HG03159 (cell line): Measurements from ENCODE around the gene TBC1D14.
"Not testable (repeated sequence)": the region's sequence is repeated elsewhere in the genome, so short reads cannot be mapped to it uniquely, and the experiment has no call there.

Experiments
- ATAC-seq: cut with Tn5 transposase; IDR thresholded peaks from one replicate; pipeline ENCODE4 v1.9.1; 2021; ENCODE audit warnings: mild to moderate bottlenecking, moderate library complexity; ENCODE audit not compliant: unreplicated experiment

Gene TBC1D14

GRCh38 chr4:6969826-6970800 lies 60.5 kb downstream of the TBC1D14 start:
- ATAC-seq = peak; percentile 77

- no peak for ATAC-seq
Observed at GRCh38 chr4:6971536-6972374, 62.1 kb downstream of the TBC1D14 start.

GRCh38 chr4:6972375-6972650 lies 62.7 kb downstream of the TBC1D14 start:
- ATAC-seq = no peak

- ATAC-seq = no peak
Observed at GRCh38 chr4:6972911-6973310, 63.3 kb downstream of the TBC1D14 start.

- ATAC-seq = peak; percentile 44
Observed at GRCh38 chr4:6974138-6974848, 64.7 kb downstream of the TBC1D14 start.

DNA sequence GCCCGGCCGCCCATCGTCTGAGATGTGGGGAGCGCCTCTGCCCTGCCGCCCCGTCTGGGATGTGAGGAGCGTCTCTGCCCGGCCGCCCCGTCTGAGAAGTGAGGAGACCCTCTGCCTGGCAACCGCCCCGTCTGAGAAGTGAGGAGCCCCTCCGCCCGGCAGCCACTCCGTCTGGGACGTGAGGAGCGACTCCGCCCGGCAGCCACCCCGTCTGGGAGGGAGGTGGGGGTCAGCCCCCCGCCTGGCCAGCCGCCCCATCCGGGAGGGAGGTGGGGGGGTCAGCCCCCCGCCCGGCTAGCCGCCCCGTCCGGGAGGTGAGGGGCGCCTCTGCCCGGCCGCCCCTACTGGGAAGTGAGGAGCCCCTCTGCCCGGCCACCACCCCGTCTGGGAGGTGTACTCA lies 68.2 kb downstream of the TBC1D14 start:
- ATAC-seq = not testable (repeated sequence)

- ATAC-seq = no peak
Observed at GRCh38 chr4:6983544-6984142, 74.0 kb downstream of the TBC1D14 start.

DNA sequence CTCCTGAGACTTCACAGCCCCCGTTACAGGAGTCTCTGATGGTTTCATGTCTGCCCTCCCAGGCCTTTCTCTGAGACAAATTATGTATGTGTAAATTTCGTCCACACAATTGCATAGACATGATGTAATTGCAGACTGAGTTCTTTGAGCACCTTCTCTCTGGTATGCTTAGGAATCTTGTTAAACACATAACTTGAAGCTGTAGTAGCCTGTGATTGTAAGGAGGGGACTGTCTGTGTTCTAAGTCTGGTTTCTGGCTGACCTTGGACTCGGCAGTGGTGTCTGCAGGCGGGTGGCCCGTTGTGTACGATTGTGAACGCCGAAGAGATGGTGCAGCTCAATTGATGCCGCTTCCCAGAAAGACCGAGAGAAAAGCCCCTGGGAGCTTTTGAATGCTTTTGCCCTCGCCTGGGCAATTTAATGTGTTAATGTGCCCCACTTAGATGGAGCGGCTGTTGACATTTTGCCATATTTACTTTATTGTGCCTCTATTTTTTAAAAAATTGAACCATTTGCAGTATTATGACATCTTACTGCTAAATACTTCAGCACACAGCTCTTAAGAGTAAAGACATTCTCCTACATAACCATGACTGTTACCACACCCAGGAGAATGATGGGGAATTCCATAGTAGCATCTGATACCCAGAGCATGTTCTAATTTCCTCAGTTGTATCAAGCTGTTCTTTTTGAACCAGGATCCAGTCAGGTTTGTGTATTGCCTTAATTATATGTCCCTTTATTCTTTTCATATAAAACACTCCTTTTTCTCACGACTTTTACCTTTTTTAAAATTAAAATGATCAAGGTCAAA lies 75.2 kb downstream of the TBC1D14 start:
- no peak for ATAC-seq

DNA sequence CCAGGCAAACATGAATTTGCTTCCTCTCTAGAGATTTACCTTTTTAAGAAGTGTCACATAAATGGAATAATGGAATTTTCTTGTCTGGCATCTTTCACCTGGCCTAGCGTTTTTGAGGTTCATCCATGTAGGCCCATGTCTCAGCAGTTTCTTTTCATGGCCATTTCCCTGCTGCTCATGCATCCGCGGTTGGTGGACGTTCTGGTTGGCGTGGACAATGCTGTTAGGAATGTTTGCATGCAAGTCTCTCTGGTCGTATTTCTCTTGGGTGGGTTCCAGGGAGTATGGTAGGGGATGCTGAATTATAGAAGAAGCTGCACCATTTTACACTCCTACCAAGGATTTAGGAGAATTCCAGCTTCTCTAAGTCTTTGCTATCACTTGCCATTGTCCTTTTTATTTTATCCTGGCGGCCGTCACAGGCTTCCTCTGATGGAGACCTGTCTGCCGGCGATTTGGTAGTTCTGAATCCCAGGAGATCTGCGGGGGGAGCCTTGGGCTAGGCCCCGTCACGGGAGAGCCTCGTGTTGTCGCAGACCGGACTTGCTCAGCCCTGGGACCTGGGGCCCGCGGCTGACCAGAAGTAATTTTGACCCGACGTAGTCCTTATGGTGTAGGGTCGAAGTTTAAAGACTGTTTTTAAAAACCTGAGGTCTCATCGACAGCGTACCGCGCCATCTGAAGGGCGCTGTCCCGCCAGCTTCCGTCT lies 76.6 kb downstream of the TBC1D14 start:
- ATAC-seq = no peak

GRCh38 chr4:6986781-6987587 lies 77.4 kb downstream of the TBC1D14 start:
- ATAC-seq = peak; percentile 75

DNA sequence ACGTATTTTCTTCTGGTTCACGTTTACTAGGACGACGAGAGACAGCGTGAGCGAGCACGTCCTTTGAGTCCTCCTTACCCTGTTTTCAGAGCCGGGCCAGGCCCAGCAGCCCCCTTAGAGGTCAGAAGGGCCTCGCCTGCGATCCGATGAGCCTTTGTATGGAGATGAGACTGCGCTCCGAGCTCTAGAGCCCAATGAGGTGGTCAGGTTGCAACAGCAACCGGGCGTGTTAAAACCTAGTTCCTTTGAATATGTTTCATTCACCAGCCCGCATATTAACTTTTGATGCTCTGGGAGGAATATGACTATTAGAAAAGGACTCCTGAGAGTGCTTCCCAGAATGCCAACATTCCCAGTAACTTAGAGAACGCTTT lies 77.9 kb downstream of the TBC1D14 start:
- peak; percentile 12 for ATAC-seq

DNA sequence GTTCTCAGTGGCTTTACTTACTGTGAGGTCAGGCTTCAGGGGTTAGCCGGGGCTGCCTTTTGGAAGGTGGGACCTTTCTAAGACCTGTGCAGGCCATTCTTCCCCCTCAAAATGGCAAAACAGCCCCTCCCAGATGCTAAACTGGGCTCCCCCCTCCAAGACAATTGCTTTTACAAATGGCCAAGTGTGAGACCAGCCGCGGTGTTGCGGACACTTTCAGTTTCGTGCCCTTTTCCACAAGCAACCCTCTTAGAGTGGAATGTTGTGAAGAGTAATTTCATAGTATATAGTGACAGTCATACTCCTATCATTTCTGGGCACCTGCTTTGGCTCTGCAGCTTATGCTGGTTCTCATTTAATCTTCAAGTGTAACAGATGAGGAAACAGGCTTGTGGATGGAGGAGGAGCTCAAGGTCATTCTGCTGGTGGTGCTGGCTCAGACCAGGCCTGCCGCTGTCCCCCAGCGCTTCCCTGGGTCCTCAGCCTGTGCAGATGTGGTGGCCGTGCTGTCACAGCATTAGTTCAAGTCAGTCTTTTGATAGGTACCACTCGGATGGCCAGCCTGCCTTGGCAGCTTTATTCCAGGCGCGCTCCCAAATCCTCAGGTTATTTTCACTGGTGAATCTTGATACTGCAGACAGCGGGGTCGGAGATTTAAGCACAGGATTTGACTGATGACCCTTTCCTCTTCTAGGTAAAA lies 78.5 kb downstream of the TBC1D14 start:
- ATAC-seq = no peak

GRCh38 chr4:6989331-6989923 lies 79.8 kb downstream of the TBC1D14 start:
- no peak for ATAC-seq

DNA sequence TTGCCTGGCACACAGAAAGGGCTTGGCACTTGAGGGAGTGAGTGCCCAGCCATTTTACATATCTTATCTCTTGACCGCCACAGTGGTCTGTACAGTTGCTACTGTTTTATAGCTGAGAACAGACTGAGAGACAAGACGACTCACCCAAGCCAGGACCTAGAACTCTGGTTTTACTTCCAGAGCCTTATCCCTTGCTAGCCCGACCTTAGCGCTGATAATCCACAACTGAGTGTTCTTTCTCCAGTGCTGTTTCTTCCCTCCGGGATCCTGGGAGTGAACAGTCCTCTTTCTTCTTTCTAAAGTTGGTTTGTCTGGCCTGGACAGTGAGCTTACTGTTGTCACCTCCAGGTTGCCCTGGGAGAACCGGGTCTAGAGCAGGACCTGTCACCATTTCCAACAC lies 81.0 kb downstream of the TBC1D14 start:
- no peak for ATAC-seq

DNA sequence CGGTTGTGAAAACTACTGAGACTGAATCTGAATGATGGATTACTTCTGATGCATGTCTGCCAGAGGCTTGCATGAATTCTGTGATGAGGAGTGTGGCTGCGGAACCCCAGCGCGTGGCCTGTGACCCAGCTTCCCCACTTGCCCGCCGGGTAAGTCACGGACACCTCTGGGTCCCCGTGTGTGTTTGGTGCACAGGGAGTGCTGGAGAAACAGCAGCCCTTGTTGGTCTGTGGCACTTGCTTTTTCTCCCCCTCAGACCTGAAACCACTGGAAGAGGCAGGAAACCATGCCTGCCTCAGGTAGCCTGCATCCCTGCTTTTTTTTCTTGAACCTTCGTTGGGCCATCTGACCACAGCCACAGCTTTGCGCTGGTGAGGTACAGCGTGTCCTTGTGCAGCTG lies 81.6 kb downstream of the TBC1D14 start:
- ATAC-seq = no peak

- no peak for ATAC-seq
Observed at GRCh38 chr4:6991771-6992557, 82.3 kb downstream of the TBC1D14 start.
